GM12891 (cell line): ENCODE data around the gene DCUN1D3.

Experiments used
- POLR2A ChIP-seq: IDR thresholded peaks from 2 replicates; pipeline ENCODE4 v1.6.1; 2011; ENCODE audit warnings: low read depth, low read length, control low read depth
- POLR2AphosphoS5 ChIP-seq: IDR thresholded peaks from 2 replicates; pipeline ENCODE4 v1.6.1; 2011; ENCODE audit warnings: low read depth, low read length, control low read depth
- SPI1 ChIP-seq: IDR thresholded peaks from 2 replicates; pipeline ENCODE4 v1.6.1; 2011; ENCODE audit warnings: low read depth, low read length, control low read depth
- TAF1 ChIP-seq: IDR thresholded peaks from 2 replicates; pipeline ENCODE4 v1.6.1; 2011; ENCODE audit warnings: low read depth, low read length, control low read depth

- no peak for TF ChIP-seq POLR2A
- TF ChIP-seq TAF1, result no peak
- no peak for TF ChIP-seq POLR2AphosphoS5
- TF ChIP-seq SPI1, result no peak
These were observed 54.1 kb downstream of the DCUN1D3 start for GRCh38 chr16:20846030-20846429.
